Measurements from ENCODE around the gene MAPT.

GRCh38 chr17:45977976-45978626, 83.7 kb downstream of the MAPT start:
- TF ChIP-seq, protein P1, sequence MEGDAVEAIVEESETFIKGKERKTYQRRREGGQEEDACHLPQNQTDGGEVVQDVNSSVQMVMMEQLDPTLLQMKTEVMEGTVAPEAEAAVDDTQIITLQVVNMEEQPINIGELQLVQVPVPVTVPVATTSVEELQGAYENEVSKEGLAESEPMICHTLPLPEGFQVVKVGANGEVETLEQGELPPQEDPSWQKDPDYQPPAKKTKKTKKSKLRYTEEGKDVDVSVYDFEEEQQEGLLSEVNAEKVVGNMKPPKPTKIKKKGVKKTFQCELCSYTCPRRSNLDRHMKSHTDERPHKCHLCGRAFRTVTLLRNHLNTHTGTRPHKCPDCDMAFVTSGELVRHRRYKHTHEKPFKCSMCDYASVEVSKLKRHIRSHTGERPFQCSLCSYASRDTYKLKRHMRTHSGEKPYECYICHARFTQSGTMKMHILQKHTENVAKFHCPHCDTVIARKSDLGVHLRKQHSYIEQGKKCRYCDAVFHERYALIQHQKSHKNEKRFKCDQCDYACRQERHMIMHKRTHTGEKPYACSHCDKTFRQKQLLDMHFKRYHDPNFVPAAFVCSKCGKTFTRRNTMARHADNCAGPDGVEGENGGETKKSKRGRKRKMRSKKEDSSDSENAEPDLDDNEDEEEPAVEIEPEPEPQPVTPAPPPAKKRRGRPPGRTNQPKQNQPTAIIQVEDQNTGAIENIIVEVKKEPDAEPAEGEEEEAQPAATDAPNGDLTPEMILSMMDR (IDR thresholded peaks at IDR 0.05), result no peak
- TF ChIP-seq POLR2AphosphoS5 (IDR thresholded peaks at IDR 0.05; ENCODE audit: insufficient read depth in 1 of 2, low read depth in 1 of 2) (no peak), POLR2A (IDR thresholded peaks at IDR 0.05) (no peak)
